ENCODE results near the gene ANAPC16.

Gene ANAPC16

GRCh38 chr10:72276421-72277339, 60.9 kb downstream of the ANAPC16 start:
- Histone ChIP-seq H3K27ac (ENCODE audit: low read length) (peak overlapping the region; percentile 99), H4K20me1 (ENCODE audit: insufficient read depth, low read length) (peaks cover 28% of the 10 kb centered on the region), H3K36me3 (ENCODE audit: insufficient read depth, low read length) (peaks cover 25% of the 10 kb centered on the region), H3K79me2 (ENCODE audit: insufficient read depth, low read length) (peaks cover 37% of the 10 kb centered on the region), H3K4me2 (ENCODE audit: insufficient read depth, low read length) (peak overlapping the region; percentile 81), H2AFZ (ENCODE audit: low read depth, low read length) (no peak overlapping the region), H3K9me3 (ENCODE audit: insufficient read depth, low read length, severe bottlenecking) (no peaks in the 10 kb centered on the region), H3K27me3 (ENCODE audit: insufficient read depth, low read length, poor library complexity) (no peaks in the 10 kb centered on the region), H3K4me1 (ENCODE audit: insufficient read depth, low read length) (peaks cover 49% of the 10 kb centered on the region), H3K4me3 (ENCODE audit: low read depth in 1 of 2, low read length in 2 of 2) (peak overlapping the region in 1 of 2 experiments; percentile 87; a peak in 1 of 4 replicates), H3K9ac (ENCODE audit: low read depth, low read length) (peak overlapping the region; percentile 98)
- ATAC-seq (ENCODE audit: insufficient read depth, low read depth) (no peak), DNase-seq (no peak)
- TF ChIP-seq EZH2 (IDR thresholded peaks at IDR 0.05; ENCODE audit: borderline replicate concordance, low read depth, low read length, severe bottlenecking): no peak
- TF ChIP-seq, protein P1, sequence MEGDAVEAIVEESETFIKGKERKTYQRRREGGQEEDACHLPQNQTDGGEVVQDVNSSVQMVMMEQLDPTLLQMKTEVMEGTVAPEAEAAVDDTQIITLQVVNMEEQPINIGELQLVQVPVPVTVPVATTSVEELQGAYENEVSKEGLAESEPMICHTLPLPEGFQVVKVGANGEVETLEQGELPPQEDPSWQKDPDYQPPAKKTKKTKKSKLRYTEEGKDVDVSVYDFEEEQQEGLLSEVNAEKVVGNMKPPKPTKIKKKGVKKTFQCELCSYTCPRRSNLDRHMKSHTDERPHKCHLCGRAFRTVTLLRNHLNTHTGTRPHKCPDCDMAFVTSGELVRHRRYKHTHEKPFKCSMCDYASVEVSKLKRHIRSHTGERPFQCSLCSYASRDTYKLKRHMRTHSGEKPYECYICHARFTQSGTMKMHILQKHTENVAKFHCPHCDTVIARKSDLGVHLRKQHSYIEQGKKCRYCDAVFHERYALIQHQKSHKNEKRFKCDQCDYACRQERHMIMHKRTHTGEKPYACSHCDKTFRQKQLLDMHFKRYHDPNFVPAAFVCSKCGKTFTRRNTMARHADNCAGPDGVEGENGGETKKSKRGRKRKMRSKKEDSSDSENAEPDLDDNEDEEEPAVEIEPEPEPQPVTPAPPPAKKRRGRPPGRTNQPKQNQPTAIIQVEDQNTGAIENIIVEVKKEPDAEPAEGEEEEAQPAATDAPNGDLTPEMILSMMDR (IDR thresholded peaks at IDR 0.05; ENCODE audit: borderline replicate concordance, extremely low read depth, low read length, poor library complexity, severe bottlenecking): no peak

- no peak overlapping the region for H3K4me3 ChIP-seq (ENCODE audit: low read depth in 1 of 2, low read length in 2 of 2)
- no peak overlapping the region for H2AFZ ChIP-seq (ENCODE audit: low read depth, low read length)
- H3K79me2 ChIP-seq (ENCODE audit: insufficient read depth, low read length): peaks cover 35% of the 10 kb centered on the region
- H3K4me1 ChIP-seq (ENCODE audit: insufficient read depth, low read length): peaks cover 44% of the 10 kb centered on the region
- no peaks in the 10 kb centered on the region for H3K27me3 ChIP-seq (ENCODE audit: insufficient read depth, low read length, poor library complexity)
- H3K9ac ChIP-seq (ENCODE audit: low read depth, low read length): no peak overlapping the region; the same call in 1 of the 2 replicates
- no peak for ATAC-seq (ENCODE audit: insufficient read depth, low read depth)
- no peak for DNase-seq
- peaks cover 25% of the 10 kb centered on the region for H3K36me3 ChIP-seq (ENCODE audit: insufficient read depth, low read length)
- H4K20me1 ChIP-seq (ENCODE audit: insufficient read depth, low read length): peaks cover 28% of the 10 kb centered on the region
- no peak for TF ChIP-seq EZH2 (IDR thresholded peaks at IDR 0.05; ENCODE audit: borderline replicate concordance, low read depth, low read length, severe bottlenecking)
- TF ChIP-seq, protein P1 (IDR thresholded peaks at IDR 0.05; ENCODE audit: borderline replicate concordance, extremely low read depth, low read length, poor library complexity, severe bottlenecking): no peak
- H3K4me2 ChIP-seq (ENCODE audit: insufficient read depth, low read length): no peak overlapping the region
- H3K27ac ChIP-seq (ENCODE audit: low read length): peak overlapping the region; percentile 99
- no peaks in the 10 kb centered on the region for H3K9me3 ChIP-seq (ENCODE audit: insufficient read depth, low read length, severe bottlenecking)
Observed at GRCh38 chr10:72277340-72277995, 61.7 kb downstream of the ANAPC16 start.

GRCh38 chr10:72277996-72278667, 62.3 kb downstream of the ANAPC16 start:
- ATAC-seq (ENCODE audit: insufficient read depth, low read depth) (no peak), DNase-seq (no peak)
- H3K4me2 ChIP-seq (ENCODE audit: insufficient read depth, low read length): no peak overlapping the region
- H2AFZ ChIP-seq (ENCODE audit: low read depth, low read length): no peak overlapping the region
- H3K4me3 ChIP-seq (ENCODE audit: low read depth in 1 of 2, low read length in 2 of 2): no peak overlapping the region
- peaks cover 28% of the 10 kb centered on the region for H4K20me1 ChIP-seq (ENCODE audit: insufficient read depth, low read length)
- H3K9me3 ChIP-seq (ENCODE audit: insufficient read depth, low read length, severe bottlenecking): no peaks in the 10 kb centered on the region
- H3K27ac ChIP-seq (ENCODE audit: low read length): peak overlapping the region; percentile 99
- H3K27me3 ChIP-seq (ENCODE audit: insufficient read depth, low read length, poor library complexity): no peaks in the 10 kb centered on the region
- TF ChIP-seq, protein P1 (IDR thresholded peaks at IDR 0.05; ENCODE audit: borderline replicate concordance, extremely low read depth, low read length, poor library complexity, severe bottlenecking): no peak
- peaks cover 25% of the 10 kb centered on the region for H3K36me3 ChIP-seq (ENCODE audit: insufficient read depth, low read length)
- H3K9ac ChIP-seq (ENCODE audit: low read depth, low read length): no peak overlapping the region
- peaks cover 38% of the 10 kb centered on the region for H3K4me1 ChIP-seq (ENCODE audit: insufficient read depth, low read length)
- H3K79me2 ChIP-seq (ENCODE audit: insufficient read depth, low read length): peaks cover 28% of the 10 kb centered on the region

Data from DND-41 (cell line).